ENCODE measurements around the gene FKBP15. TPM values are rescaled to one million over a fixed set of nuclear protein-coding genes. Genes with fewer than 3 reads are reported as not detected.

Gene FKBP15
- total RNA-seq, 1 experiment from 2014 or later = 23.5 TPM

- no peak for TF ChIP-seq EZH2 (IDR thresholded peaks at IDR 0.05; ENCODE audit: borderline replicate concordance, low read depth, low read length, poor library complexity, severe bottlenecking)
- TF ChIP-seq, protein P1, sequence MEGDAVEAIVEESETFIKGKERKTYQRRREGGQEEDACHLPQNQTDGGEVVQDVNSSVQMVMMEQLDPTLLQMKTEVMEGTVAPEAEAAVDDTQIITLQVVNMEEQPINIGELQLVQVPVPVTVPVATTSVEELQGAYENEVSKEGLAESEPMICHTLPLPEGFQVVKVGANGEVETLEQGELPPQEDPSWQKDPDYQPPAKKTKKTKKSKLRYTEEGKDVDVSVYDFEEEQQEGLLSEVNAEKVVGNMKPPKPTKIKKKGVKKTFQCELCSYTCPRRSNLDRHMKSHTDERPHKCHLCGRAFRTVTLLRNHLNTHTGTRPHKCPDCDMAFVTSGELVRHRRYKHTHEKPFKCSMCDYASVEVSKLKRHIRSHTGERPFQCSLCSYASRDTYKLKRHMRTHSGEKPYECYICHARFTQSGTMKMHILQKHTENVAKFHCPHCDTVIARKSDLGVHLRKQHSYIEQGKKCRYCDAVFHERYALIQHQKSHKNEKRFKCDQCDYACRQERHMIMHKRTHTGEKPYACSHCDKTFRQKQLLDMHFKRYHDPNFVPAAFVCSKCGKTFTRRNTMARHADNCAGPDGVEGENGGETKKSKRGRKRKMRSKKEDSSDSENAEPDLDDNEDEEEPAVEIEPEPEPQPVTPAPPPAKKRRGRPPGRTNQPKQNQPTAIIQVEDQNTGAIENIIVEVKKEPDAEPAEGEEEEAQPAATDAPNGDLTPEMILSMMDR (conservative IDR thresholded peaks at IDR 0.05; ENCODE audit: low read depth, low read length) = no peak
- H3K36me3 ChIP-seq (ENCODE audit: insufficient read depth, low read length, poor library complexity, severe bottlenecking) = peaks cover 84% of the 10 kb centered on the region
- DNase-seq (ENCODE audit: low spot score) = no peak
- ChIA-PET POLR2A (ENCODE audit: low non-redundant PET) (no interaction called here), CTCF (no interaction called here)
- no peaks in the 10 kb centered on the region for H3K9me3 ChIP-seq (ENCODE audit: low read depth, low read length, poor library complexity, severe bottlenecking)
- BruUV-seq (replicated peaks) = no TSS peak
- no peak overlapping the region for H3K27ac ChIP-seq (ENCODE audit: low read depth, low read length, poor library complexity, severe bottlenecking)
- no peaks in the 10 kb centered on the region for H3K4me1 ChIP-seq (ENCODE audit: insufficient read depth, low read length, poor library complexity, severe bottlenecking)
- no peak overlapping the region for H3K4me3 ChIP-seq (ENCODE audit: low read depth, low read length, poor library complexity, severe bottlenecking)
- H3K27me3 ChIP-seq (replicated peaks; ENCODE audit: insufficient read depth, low read depth, low read length, poor library complexity) = no peaks in the 10 kb centered on the region
- intact Hi-C loops (cut with micrococcal nuclease; ENCODE audit: unreplicated experiment) = no loop called here
These were observed 43.0 kb downstream of the FKBP15 start for GRCh38 chr9:113178087-113178486.

DNA sequence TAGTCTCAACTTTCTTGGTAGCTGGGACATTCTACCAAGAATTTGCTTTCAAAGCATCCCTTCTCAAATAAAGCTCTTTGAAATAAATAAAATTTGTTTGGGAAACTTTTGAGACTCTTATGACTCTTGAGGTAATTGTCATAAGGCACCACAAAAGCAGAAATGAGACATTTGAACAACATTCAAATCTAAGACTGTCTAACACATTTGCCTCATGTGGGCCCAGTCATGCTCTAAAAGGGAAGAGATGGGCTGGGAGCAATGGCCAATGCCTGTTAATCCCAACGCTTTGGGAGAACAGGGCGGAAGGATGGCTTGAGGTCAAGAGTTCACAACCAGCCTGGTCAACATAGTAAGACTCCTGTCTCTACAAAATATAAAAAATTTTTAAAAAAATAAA is 43.8 kb downstream of the FKBP15 start:
- POLR2A ChIA-PET (ENCODE audit: low non-redundant PET) = no interaction called here
- peaks cover 83% of the 10 kb centered on the region for H3K36me3 ChIP-seq (ENCODE audit: insufficient read depth, low read length, poor library complexity, severe bottlenecking)

GRCh38 chr9:113176803-113177202 is 44.3 kb downstream of the FKBP15 start:
- Histone ChIP-seq H3K36me3 (ENCODE audit: insufficient read depth, low read length, poor library complexity, severe bottlenecking) (peaks cover 78% of the 10 kb centered on the region), H3K4me3 (ENCODE audit: low read depth, low read length, poor library complexity, severe bottlenecking) (no peak overlapping the region), H3K9me3 (ENCODE audit: low read depth, low read length, poor library complexity, severe bottlenecking) (no peaks in the 10 kb centered on the region), H3K27ac (ENCODE audit: low read depth, low read length, poor library complexity, severe bottlenecking) (no peak overlapping the region), H3K4me1 (ENCODE audit: insufficient read depth, low read length, poor library complexity, severe bottlenecking) (no peaks in the 10 kb centered on the region), H3K27me3 (replicated peaks; ENCODE audit: insufficient read depth, low read depth, low read length, poor library complexity) (no peaks in the 10 kb centered on the region)
- CTCF ChIA-PET = no interaction called here
- TF ChIP-seq EZH2 (IDR thresholded peaks at IDR 0.05; ENCODE audit: borderline replicate concordance, low read depth, low read length, poor library complexity, severe bottlenecking) = no peak
- TF ChIP-seq, protein P1 (conservative IDR thresholded peaks at IDR 0.05; ENCODE audit: low read depth, low read length) = no peak
- POLR2A ChIA-PET (ENCODE audit: low non-redundant PET) = no interaction called here
- intact Hi-C loops (cut with micrococcal nuclease; ENCODE audit: unreplicated experiment) = no loop called here
- no TSS peak for BruUV-seq (replicated peaks)
- DNase-seq (ENCODE audit: low spot score) = no peak

More for the DNA sequence above, 43.8 kb downstream of the FKBP15 start:
- BruUV-seq (replicated peaks) = no TSS peak
- Histone ChIP-seq H3K27me3 (replicated peaks; ENCODE audit: insufficient read depth, low read depth, low read length, poor library complexity) (no peaks in the 10 kb centered on the region), H3K9me3 (ENCODE audit: low read depth, low read length, poor library complexity, severe bottlenecking) (no peaks in the 10 kb centered on the region), H3K4me3 (ENCODE audit: low read depth, low read length, poor library complexity, severe bottlenecking) (no peak overlapping the region), H3K27ac (ENCODE audit: low read depth, low read length, poor library complexity, severe bottlenecking) (no peak overlapping the region), H3K4me1 (ENCODE audit: insufficient read depth, low read length, poor library complexity, severe bottlenecking) (no peaks in the 10 kb centered on the region)
- intact Hi-C loops (cut with micrococcal nuclease; ENCODE audit: unreplicated experiment) = no loop called here
- CTCF ChIA-PET = no interaction called here
- no peak for TF ChIP-seq EZH2 (IDR thresholded peaks at IDR 0.05; ENCODE audit: borderline replicate concordance, low read depth, low read length, poor library complexity, severe bottlenecking)
- TF ChIP-seq, protein P1 (conservative IDR thresholded peaks at IDR 0.05; ENCODE audit: low read depth, low read length) = no peak
- DNase-seq (ENCODE audit: low spot score) = no peak

All from A673 (cell line).